HUES48 (cell line): ENCODE measurements around the gene OTULIN.
A peak's percentile ranks its signal among the peaks of the same experiment; 100 is the strongest.

Experiments used
- H3K27ac ChIP-seq: one replicate; pipeline ENCODE4 v1.7.0; 2013; ENCODE audit warnings: low read depth, low read length, inconsistent platforms
- H3K27me3 ChIP-seq: 2 replicates; pipeline ENCODE4 v1.6.1; 2013; ENCODE audit warnings: mild to moderate bottlenecking, low read length; ENCODE audit not compliant: control insufficient read depth, insufficient read depth
- H3K36me3 ChIP-seq: 2 replicates; pipeline ENCODE4 v1.6.1; 2013; ENCODE audit warnings: low read length; ENCODE audit not compliant: control insufficient read depth, insufficient read depth
- H3K4me1 ChIP-seq: 2 replicates; pipeline ENCODE4 v1.6.1; 2013; ENCODE audit warnings: mild to moderate bottlenecking, low read length; ENCODE audit not compliant: control insufficient read depth, insufficient read depth
- H3K4me3 ChIP-seq: 2 replicates; pipeline ENCODE4 v1.5.1; 2013; ENCODE audit warnings: mild to moderate bottlenecking, low read depth, low read length
- H3K9ac ChIP-seq: 2 replicates; pipeline ENCODE4 v1.6.1; 2013; ENCODE audit warnings: mild to moderate bottlenecking, low read depth, low read length, moderate library complexity
- H3K9me3 ChIP-seq: 2 replicates; pipeline ENCODE4 v1.6.1; 2013; ENCODE audit warnings: low read length; ENCODE audit not compliant: control insufficient read depth, insufficient read depth

OTULIN gene

DNA sequence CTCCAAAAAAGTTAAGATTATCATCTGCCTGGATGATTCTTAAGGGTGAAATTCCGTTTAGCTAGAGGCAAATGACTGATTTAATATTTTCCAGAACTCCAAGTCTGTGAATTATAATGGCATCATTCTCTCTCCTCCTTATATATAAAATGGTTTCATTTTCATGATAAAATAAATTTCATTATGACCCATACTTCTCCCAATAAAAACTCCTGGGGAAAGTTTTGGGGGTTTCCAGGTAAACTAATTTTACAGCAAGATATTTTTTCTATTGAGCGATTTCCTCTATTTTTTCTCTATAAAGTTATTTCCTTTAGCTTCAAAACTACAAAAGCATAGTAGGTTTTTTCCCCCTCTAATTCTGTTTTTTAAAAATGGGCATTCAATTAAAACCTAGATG, 7.6 kb upstream of the OTULIN start:
- Histone ChIP-seq H3K9me3 (no peaks in the 10 kb centered on the region), H3K9ac (no peak overlapping the region), H3K4me3 (no peak overlapping the region)

DNA sequence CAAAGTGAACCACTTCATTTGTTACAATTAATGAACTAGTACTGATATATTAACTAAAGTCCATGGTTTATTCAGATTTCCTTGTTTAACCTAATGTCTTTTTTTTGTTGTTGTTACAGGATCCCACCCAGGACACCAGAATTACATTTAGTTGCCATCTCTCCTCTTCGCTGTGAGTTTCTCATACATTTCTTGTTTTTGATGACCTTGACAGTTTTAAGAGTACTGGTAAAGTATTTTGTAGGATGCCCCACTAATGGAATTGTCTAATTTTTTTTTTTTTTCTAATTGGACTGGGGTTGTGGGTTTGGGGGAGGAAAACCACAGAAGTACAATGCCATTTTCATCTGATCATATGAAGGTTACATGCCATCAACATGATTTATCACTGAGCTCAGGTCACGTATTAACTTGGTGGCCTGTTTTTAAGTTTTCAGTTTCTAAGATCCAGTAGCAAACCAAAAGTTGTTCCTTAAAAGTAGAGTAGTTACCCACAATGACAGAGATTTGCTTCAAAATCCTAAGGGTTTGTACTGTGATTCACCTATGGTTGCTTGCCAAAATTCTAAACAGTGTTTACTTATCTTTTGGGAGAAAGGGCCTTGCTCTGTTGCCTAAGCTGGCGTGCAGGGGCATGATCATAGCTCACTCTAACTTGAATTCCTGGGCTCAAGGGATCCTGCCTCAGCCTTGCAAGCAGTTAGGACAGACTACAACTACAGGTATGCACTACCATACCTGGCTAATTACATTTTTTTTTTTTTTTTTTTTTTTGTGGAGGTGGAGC, 4.5 kb upstream of the OTULIN start:
- H3K9ac ChIP-seq: no peak overlapping the region
- peaks cover 5% of the 10 kb centered on the region; the same call in 1 of the 2 replicates for H3K4me1 ChIP-seq
- no peak overlapping the region for H3K27ac ChIP-seq
- no peak overlapping the region for H3K4me3 ChIP-seq
- no peaks in the 10 kb centered on the region for H3K9me3 ChIP-seq
- peaks cover 8% of the 10 kb centered on the region for H3K27me3 ChIP-seq
- no peaks in the 10 kb centered on the region for H3K36me3 ChIP-seq

More for the DNA sequence above, 7.6 kb upstream of the OTULIN start:
- no peaks in the 10 kb centered on the region for H3K4me1 ChIP-seq
- H3K36me3 ChIP-seq: no peaks in the 10 kb centered on the region
- no peaks in the 10 kb centered on the region for H3K27me3 ChIP-seq
- no peak overlapping the region for H3K27ac ChIP-seq

DNA sequence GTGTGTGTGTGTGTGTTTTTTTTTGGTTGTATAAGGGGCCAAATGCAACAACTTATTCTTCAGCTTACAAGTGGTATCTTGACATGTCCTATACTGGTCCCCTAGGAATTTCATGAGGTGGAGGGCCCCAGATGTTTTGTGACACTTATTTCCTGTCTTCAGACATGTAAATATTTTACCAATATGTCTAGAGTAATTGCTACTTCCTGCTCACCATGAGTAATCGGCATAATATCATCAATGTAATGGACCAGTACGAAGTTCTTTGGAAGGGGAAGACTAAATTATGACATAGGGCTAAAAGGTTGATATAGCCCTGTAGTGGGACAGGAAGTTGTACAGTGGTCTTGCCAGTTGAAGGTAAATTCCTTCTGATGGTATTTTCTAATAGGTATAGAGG, 3.7 kb upstream of the OTULIN start:
- H3K27me3 ChIP-seq: peaks cover 16% of the 10 kb centered on the region
- no peak overlapping the region for H3K9ac ChIP-seq
- H3K4me1 ChIP-seq: peaks cover 7% of the 10 kb centered on the region; the same call in 1 of the 2 replicates
- no peaks in the 10 kb centered on the region for H3K36me3 ChIP-seq
- no peaks in the 10 kb centered on the region for H3K9me3 ChIP-seq
- no peak overlapping the region for H3K27ac ChIP-seq
- H3K4me3 ChIP-seq: no peak overlapping the region

DNA sequence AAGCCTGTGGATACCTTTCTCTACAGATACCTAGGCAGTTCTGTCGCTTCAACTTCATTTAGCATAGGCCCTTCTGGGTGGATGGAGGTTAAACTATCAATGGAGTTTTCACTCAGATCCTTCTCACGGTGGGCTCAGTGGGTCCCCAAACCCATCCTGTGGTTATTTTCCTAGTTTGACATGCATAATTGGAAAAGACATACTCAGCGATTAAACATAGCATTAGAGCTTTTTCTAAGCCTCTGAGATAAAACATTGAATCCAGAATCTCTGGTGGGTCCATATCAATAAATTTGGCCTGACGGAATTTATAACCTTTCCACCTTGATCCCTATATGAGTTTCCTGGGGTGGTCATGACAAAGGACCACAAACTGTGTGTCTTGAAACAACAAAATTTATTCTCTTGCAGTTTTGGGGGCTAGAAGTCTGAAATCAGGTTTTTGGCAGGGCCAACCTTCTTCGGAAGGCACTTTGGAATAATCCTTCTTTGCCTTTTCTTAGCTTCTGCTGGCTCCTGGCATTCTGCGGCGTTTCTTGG, 1.7 kb upstream of the OTULIN start:
- H3K27ac ChIP-seq: no peak overlapping the region
- H3K9me3 ChIP-seq: no peaks in the 10 kb centered on the region
- H3K36me3 ChIP-seq: no peaks in the 10 kb centered on the region
- no peak overlapping the region for H3K9ac ChIP-seq
- H3K4me1 ChIP-seq: peaks cover 11% of the 10 kb centered on the region; the same call in 1 of the 2 replicates
- peaks cover 20% of the 10 kb centered on the region for H3K27me3 ChIP-seq
- H3K4me3 ChIP-seq: no peak overlapping the region

DNA sequence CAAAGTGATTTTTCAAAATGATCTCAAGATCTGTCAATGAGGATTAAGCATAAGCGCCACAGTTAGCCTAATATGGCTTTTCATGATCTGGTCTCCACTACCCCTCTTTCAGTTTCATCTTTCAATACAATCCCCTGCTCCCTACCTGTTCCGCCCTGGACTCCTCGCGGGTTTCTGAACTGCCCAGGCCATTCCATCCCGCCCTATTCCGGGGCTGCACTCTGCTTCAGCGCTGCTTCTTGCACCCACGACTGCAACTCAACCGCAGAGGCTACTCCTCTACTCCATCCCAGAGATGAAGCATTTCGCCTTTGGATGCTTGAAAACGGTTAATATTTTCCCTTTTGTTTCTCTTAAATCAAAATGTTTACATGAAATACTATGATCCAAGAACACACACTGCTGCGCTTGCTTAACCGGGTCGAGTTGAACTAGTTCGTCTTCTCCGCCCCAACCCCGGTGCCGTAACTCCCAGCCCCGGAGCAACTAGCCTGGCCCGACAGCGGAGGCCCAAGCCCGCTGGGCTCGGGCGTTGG, 716 bp upstream of the OTULIN start:
- H3K4me3 ChIP-seq: peak overlapping the region; percentile 74
- no peaks in the 10 kb centered on the region for H3K9me3 ChIP-seq
- peaks cover 11% of the 10 kb centered on the region; the same call in 1 of the 2 replicates for H3K4me1 ChIP-seq
- H3K27me3 ChIP-seq: peaks cover 20% of the 10 kb centered on the region
- peak overlapping the region; percentile 50 for H3K9ac ChIP-seq
- H3K27ac ChIP-seq: peak overlapping the region; percentile 22
- H3K36me3 ChIP-seq: peaks cover 5% of the 10 kb centered on the region; the same call in 1 of the 2 replicates

DNA sequence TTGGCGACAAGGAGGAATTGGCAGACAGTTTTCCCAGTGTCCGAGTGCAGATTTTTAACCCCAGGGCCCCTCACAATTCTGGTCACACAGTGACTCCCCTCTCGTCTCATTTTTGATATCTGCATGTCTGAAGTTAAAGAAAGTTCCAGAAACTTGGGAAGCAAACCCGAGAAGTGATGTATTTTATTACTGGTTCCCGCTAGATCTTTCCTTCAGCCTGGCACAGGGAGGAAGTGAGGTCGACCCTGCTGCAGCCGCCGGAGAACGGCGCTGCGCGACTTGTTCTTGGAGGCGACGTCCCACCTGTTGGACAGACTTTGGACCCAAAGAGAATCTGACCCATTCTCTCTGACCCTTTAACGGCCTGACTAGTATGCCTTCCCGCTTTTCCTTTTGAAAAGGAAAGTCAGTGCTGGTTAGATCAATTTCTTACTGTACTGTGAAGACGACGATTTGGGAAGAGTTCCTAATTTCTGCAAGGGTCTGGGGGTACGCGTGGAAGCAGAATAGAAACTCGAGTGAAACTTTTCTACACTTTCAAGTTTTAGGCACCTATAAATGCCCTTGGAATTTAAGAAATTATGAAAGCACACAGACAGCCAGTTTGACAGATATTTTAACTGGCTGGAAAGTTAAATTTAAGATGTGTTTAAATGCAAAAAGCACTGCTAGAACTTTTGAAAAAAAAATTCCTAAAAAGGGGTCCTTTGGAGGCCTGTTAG, 744 bp downstream of the OTULIN start:
- Histone ChIP-seq H3K4me1 (peaks cover 11% of the 10 kb centered on the region; the same call in 1 of the 2 replicates), H3K9ac (no peak overlapping the region), H3K27me3 (peaks cover 20% of the 10 kb centered on the region), H3K4me3 (peak overlapping the region; percentile 74), H3K36me3 (peaks cover 5% of the 10 kb centered on the region; the same call in 1 of the 2 replicates), H3K27ac (peak overlapping the region; percentile 22), H3K9me3 (no peaks in the 10 kb centered on the region)

DNA sequence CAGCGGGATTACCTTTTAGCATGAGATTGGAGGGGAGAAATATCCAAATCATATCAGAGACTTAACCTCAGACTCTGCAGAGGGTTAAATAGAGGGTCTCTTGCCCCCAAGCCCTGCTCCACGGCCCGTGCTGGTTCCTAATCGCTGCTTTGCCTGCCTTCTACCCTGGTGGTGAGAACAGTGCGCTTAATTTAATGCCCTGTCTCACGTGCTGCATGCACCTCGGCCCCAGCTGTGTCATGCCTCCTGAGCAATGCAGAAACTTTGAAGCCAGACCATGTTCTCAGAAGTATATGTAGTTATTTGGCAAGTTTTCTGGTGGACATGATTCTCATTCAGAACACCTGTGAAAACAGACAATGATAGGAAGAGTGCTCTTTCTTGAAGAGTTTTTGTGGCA, 1.4 kb downstream of the OTULIN start:
- no peaks in the 10 kb centered on the region for H3K9me3 ChIP-seq
- peaks cover 15% of the 10 kb centered on the region; the same call in 1 of the 2 replicates for H3K4me1 ChIP-seq
- peaks cover 5% of the 10 kb centered on the region; the same call in 1 of the 2 replicates for H3K36me3 ChIP-seq
- H3K27me3 ChIP-seq: peaks cover 20% of the 10 kb centered on the region
- no peak overlapping the region for H3K27ac ChIP-seq
- H3K4me3 ChIP-seq: peak overlapping the region; percentile 74
- H3K9ac ChIP-seq: no peak overlapping the region

DNA sequence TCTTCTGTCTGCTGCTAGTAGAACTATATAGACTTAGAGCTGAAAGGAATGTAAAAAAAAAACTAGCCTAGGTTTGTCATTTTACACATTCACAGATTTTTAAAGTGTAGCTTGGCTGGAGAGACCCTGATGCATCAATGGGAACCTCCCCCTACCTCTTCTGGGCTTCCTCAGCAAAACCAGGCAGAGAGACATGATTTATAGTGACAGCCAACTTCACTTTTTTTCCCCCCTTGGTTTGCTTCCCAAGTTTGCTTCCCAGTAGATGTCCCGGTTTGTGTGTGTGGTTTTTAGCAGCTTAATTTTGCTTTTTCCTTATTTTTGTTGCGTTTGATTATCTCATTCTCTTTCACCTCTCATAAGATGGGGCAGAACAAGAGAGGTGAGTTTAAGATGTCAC, 1.8 kb downstream of the OTULIN start:
- H3K4me1 ChIP-seq: peaks cover 19% of the 10 kb centered on the region
- H3K9ac ChIP-seq: no peak overlapping the region
- 0 out of 2 replicates have a peak overlapping the region, but pooled peaks have one; percentile 74 for H3K4me3 ChIP-seq
- no peak overlapping the region for H3K27ac ChIP-seq
- H3K9me3 ChIP-seq: no peaks in the 10 kb centered on the region
- peaks cover 5% of the 10 kb centered on the region; the same call in 1 of the 2 replicates for H3K36me3 ChIP-seq
- peaks cover 20% of the 10 kb centered on the region for H3K27me3 ChIP-seq

DNA sequence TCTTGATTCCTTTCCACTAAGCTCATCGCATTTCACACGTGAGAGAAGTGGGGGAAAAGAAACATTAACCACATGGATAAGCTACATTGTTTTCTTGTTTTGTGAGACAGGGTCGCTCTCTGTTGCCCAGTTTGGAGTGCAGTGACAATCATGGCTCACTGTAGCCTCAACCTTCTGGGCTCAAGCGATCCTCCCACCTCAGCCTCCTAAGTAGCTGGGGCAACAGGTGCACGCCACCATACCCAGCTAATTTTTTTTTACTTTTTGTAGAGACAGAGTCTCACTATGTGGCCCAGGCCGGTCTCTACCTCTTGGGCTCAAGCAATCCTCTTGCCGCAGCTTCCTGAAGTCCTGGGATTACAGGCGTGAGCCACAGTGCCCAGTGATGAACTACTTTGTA, 2.8 kb downstream of the OTULIN start:
- peaks cover 20% of the 10 kb centered on the region for H3K27me3 ChIP-seq
- peaks cover 28% of the 10 kb centered on the region for H3K4me1 ChIP-seq
- H3K9me3 ChIP-seq: no peaks in the 10 kb centered on the region
- H3K9ac ChIP-seq: no peak overlapping the region
- no peak overlapping the region for H3K27ac ChIP-seq
- H3K36me3 ChIP-seq: peaks cover 5% of the 10 kb centered on the region; the same call in 1 of the 2 replicates
- H3K4me3 ChIP-seq: no peak overlapping the region

DNA sequence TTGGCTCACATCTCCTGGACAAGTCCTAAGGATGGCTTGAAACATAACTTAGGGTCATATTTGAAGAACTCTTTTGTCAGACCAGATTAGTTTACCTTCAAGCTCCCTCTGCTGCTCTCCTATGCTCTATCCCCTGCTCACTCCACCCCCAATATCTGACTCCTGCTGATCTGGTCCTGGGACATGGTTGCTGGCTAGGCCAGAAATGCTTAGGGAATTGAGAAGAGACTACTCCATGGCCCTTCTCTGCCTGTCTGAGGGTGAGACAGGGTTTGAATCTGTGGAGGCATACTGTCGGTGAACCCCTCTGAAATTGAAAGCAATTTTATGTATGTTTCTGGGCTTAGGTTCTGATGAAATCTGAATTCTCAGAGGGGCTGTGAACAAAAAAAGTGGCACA, 3.3 kb downstream of the OTULIN start:
- no peak overlapping the region for H3K9ac ChIP-seq
- no peak overlapping the region for H3K4me3 ChIP-seq
- H3K36me3 ChIP-seq: peaks cover 5% of the 10 kb centered on the region; the same call in 1 of the 2 replicates
- no peak overlapping the region for H3K27ac ChIP-seq
- no peaks in the 10 kb centered on the region for H3K9me3 ChIP-seq
- peaks cover 33% of the 10 kb centered on the region for H3K4me1 ChIP-seq
- peaks cover 20% of the 10 kb centered on the region for H3K27me3 ChIP-seq
